HG03097 (cell line): ENCODE data around the gene SLAMF7.
"Not testable (repeated sequence)": the region's sequence is repeated elsewhere in the genome, so short reads cannot be mapped to it uniquely, and the experiment has no call there.

Experiments
- ATAC-seq: cut with Tn5 transposase; IDR thresholded peaks from one replicate; pipeline ENCODE4 v1.9.1; 2021; ENCODE audit not compliant: unreplicated experiment, low FRiP score

SLAMF7 gene

DNA sequence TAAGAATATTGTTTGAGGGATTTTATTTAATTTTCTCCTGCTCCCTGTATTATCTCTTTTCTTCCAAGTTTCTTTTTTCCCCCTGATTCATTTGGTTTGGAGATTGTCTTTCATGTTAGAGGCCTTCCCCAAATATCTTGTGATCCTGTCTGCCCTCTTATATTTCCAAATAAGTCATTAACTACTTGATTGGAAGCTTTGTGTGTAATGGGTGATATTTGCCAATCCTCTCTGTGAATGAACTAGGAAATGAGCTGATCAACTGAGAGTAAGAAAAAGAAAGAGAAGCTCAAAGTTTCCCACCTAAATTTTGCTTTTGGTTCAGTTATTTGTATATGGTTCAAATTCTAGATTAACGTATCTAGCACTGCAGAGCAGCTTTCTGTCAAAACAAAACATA is 33.3 kb downstream of the SLAMF7 start:
- ATAC-seq = no peak

DNA sequence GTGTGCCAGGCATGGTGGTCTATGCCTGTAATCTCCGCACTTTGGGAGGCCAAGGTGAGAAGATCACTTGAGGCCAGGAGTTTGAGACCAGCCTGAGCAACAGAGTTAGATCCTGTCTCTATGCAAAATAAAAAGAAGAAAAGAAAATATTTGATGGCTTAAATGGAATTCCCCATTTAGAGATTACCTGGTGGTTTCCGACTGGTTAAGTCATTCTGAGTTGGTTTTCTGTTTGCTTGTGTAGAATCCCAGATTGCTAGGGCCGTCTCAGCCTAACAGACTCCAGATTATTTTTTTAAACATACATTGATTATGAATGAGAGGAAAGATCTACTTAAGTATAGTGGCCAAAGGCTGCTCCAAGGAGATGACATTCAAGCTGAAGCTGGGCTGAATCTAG is 34.0 kb downstream of the SLAMF7 start:
- no peak for ATAC-seq

DNA sequence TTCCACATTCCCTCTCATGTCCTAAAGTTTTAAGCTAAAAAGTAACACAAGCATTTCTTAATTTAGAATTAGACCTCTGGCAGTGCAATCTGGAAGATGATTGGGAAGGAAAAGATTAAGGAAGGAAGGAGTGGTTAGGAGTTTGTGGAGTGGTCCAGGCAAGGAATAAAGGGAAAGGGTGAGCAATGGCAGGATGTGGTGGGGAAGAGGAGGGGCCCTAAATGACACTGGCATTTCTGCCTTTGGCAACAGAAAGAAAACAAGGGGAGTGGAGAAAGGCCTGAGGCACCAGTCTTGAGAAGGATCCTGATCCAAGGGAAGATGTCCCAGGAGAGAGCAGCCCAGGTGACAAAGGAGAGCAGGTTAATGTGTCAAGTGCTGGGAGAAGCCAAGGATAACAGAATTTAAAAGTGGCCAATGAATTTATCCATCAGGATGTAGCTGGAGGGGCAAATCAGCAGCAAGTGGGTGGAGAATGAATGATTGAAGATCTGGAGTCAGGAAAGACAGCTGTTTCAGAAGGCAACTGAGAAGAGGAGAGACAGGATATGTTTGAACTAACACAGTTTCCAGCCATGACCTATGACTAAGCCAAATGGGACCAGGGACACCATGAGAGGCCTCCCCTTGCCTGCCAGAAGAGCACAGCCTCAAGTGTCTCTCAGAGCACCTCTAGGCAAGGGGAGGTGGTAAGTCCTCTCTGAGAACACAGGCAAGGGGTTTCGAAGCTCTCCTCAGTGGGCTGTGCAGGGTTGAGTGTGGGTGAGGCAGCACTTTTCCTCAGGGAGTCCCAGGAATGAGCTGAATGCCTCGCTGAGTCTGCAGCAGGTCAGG is 36.1 kb downstream of the SLAMF7 start:
- no peak for ATAC-seq

DNA sequence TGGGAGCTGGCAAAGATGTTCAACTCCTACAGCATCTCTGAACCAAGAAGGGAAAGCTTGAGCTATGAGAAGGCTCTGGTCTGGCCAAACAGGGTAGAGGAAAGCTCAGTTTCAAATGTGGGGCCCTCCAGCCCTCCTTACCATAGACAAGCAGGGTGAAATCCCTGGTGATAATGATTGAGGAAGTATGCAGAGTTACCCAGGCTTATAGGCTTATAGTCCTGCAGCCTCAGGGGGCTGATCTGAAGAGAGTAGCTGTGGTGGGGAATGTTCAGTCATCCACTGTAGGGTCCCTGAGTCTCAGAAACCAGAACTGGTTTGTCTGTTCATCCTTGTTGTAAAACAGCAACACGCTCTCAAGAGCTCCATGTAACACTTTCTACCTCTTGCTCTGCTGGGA is 37.1 kb downstream of the SLAMF7 start:
- ATAC-seq = no peak

DNA sequence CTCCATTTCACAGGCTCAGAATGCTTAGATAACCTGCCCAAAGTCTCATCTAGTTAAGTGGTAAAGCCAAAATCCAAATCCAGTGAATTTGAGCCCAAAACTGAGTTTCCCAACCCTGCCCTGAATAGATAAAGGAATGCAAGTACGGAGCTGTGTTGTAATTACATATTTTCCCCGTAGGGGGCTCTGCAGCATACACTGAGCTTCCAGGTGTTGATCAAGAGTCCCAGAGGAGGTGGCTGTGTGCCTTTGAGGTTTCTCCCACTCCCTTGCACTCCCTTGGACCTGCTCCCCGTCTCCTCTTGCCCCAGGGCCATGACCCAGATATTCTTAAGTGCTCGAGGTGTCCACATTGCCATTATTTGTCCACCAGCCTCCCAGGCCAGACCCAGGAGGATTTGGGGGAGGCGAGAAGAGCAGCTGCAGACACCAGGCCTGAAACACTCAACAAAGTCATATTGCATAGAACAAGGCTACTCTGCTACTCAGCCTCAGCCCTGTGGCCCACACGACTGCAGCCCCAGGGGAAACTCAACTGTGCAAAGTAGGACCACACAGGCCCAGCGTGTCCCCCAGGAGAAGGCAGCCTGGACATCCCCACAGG is 38.5 kb downstream of the SLAMF7 start:
- no peak for ATAC-seq

DNA sequence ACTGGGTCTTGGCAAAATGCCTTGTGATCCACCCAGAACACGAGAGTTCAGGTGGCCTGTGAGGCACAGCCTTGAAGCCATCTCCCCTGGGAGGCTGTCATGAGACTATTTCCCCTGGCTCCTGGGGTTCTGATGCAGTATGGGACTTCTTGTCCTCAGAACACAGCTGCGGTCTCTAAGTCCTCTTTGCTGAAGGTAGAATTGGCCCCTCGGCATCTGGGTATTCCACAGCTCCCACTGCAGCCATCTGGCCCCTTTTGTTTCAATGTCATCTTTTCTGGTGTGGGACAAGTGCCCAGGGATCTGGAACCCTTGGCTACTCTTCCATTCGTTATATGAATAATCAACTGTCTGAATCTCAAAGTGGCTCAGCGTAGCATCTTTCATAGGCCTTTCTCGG is 39.9 kb downstream of the SLAMF7 start:
- ATAC-seq = no peak

DNA sequence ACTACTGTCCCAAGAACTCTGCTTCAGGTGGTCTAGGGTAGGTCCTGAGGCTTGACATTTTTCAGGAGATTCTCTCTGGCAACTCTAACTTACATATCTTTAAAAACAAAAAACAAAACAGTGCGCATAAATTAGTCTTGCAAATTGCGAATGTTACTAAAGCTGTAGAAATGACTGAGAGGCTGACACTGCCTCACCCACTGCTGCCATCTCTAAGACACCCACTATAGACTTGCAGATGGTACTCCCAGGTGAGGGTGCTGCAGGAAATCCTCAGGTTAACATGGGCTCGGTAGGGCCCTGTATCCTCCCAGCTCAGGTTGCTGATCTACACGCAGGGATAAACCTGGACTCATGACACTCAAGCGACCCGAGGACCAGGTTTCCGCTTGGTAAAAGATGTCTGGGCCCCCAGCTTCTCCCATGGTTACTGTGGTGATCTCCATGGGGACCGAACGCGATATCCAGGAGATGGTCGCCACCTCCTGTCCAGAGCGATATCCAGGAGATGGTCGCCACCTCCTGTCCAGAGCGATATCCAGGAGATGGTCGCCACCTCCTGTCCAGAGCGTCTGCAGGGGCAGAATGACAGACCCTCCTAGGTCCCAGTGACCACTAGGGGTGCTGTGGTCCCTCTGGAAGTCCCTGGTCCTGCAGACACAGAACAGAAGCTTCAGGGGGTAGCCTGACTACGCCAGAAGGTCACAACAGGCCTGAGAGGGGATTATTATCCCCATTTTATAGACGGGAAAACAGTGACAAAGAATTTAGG is 40.8 kb downstream of the SLAMF7 start:
- no peak for ATAC-seq

DNA sequence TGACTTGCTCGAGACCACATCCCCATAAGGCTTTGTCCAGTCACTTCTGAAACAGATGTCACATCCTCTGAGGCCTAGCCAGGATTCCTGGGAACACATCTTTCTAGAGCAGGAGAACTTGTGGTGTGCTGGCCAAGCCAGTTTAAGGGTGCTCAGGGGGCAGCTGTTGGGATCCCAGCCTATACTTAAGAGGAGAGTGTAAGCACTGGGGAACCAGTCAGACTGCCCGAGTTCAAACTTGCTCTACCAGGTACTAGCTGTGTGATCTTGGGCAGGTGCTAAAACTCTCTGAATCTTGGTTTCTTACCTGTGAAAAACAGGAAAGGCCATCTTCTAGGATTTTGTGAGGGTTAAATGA is 41.3 kb downstream of the SLAMF7 start:
- no peak for ATAC-seq

DNA sequence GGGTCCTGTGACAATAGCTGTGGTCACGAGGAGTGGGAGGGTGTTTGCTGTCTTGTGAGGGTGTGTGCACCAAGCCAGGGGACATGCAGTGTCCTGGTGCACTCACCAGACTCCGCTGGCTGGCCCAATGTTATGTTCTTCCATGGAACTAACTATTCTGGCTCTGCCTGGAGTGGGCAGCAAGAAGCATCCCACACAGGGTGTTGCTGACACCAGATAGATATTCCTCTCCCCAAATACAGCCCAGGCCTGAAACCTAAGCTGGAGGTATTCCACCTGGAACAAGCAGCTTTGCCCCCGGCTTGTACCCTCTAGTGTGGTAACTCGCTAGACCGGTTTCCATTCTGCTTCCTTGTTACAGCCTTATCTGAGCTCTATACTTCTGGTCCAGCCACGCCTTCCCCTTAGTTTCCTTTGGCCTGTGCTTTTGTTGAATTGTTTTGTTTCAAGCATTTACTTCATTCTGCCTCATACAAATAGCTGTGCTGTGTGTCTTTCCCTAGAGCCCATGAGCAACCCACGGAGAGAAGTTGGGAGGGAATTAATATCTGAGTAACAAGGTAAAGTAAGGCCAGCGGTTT is 42.2 kb downstream of the SLAMF7 start:
- no peak for ATAC-seq

DNA sequence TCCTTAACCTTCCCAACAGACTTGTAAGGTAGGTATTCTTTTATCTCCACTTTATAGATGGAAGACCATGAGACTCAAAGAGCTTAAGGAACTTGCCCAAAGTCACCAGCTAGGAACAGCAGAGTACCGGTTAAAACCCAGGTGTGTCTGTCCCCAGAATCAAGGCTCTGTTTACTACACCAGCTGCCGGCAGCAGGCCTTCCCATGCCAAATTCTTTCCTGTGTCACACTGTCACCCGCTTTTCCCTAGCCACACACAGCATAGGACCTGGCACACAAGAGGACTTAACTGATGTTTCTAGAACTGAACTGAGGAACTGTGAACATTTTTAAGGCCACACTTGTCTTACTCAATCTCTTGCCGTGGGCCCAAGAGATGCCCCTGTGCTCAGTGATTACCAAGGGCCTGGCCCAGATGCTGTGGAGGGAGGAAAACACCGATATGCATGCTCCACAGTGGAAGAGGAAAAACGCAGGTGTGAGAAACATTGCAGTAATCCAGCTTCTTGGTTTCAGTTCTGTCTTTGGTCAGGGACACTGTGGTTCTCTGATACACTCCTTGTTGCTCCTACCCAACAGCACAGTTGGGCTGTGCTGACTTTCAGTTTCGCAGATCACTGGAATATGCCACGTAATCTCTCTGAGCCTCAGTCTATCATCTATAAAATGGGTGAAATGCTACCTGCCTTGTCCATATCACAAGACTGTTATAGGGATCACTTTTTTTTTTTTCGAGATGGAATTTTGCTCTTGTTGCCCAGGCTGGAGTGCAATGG is 43.1 kb downstream of the SLAMF7 start:
- peak; percentile 76 for ATAC-seq

DNA sequence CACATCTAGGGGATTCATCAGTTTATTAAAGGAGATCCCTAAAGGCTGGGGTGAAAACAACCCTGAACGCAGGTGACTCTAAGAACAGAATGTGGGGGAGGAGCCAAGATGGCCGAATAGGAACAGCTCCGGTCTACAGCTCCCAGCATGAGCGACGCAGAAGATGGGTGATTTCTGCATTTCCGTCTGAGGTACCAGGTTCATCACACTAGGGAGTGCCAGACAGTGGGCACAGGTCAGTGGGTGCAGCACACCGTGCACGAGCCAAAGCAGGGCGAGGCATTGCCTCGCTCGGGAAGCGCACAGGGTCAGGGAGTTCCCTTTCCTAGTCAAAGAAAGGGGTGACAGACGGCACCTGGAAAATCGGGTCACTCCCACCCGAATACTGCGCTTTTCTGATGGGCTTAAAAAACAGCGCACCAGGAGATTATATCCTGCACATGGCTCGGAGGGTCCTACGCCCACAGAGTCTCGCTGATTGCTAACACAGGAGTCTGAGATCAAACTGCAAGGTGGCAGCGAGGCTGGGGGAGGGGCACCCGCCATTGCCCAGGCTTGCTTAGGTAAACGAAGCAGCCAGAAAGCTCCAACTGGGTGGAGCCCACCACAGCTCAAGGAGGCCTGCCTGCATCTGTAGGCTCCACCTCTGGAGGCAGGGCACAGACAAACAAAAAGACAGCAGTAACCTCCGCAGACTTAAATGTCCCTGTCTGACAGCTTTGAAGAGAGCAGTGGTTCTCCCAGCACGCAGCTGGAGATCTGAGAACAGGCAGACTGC is 44.1 kb downstream of the SLAMF7 start:
- ATAC-seq = not testable (repeated sequence)

DNA sequence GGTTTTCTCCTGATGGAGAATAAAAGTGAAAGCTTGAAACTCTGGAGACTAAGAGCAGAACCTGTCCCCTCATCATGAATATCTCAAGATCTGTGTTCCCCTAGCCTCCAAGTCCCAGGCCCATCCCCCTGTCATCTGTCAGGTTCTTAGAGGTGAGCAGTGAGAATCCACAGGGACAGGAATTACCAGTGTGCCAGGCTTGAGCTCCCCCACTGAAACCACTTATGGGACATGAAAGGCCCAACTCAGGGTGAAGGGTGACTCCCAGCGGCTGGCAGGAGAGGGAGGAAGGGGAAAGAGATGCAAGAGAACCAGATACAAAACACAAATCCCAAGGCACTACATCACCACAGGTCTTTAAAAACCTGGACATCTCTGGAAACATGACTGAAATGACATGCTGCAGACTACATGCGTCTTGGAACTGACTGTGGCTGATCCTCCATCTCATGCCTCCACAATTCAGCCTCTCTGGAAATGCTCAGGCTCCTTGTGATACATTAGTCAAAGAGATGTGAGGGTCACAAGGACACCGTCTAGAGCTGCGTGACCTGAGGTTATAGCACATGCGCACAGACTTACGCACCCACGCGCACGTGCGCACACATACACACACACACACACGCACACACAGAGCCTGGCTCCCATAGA is 50.1 kb downstream of the SLAMF7 start:
- peak; percentile 13 for ATAC-seq

DNA sequence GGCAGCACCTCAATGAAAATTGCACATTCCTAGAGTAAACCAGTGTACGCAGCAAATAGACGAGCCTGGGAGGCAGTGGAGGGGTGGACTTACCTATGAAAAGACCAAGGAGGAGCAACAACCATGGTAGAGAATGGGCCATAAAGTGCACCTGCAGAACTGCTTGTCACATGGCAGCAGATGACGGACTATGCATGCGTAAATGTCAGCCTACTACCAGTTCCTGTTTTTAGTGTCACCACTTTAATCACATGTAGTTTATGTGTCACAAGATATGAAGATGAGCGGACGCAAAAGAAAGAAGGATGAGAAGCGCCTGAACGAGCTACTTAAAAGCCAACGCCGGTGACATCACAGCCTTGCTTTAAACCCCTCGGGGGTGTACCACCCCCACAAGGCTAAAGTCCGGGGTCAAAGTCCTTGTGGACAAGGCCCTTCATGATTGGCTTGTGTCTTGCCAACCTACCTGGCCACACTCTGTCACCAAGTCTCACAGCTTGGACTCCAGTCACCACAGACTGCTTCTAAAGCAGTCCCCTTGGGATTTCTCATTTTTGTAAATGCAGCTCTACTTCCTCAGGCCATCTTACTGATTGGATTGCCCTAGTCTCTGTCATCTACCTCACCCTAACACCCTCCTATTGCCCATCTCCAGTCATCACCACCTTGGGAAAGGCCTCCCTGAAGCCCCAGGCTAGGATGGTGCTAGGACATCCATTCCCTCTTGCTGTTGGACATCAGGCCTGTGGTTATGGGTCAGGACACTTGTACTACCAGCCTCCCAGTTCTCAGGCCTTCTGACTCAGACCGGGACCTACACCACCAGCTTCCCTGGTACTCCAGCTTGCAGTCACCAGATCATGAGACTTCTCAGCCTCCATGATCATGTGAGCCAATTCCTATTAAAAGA is 50.9 kb downstream of the SLAMF7 start:
- peak; percentile 68 for ATAC-seq

DNA sequence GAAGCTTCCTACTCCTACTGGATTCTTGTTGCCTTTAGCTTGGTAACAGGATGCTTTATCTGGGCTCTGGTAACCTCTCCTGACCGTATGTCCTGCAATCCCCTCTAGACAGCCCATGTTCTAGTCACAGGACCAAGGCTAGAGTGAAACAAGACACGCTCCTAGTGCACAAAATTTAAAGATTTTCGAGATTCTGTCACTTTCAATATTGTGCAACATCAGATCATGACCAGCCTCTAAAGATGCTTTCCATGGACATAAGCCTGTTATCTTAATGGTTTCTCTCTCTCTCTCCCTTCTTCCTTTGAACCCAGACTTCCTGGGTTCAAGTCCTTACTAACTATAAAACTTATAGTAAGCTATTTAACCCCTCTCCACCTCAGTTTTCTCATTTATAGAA is 55.3 kb downstream of the SLAMF7 start:
- no peak for ATAC-seq

DNA sequence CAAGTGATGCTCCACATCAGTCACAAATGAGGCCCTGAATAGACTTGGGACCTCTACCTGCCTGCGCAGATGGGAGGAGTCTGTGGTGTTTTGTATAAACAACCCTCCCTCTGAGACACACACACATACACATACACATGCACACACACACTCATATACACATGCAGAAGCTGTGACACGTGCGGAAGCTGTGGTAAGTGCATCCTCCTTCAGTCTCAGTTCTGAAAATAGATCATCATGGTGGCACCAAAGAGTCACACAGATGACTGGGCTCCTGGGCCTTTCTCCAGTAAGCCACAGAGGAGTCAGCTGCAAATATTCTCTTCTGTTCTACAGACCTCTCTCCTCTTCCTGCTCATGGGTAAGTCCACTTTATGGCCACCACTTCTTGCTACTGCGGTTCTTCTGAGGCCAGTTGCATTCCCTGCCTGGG is 56.9 kb downstream of the SLAMF7 start, which contains the start of gene LY9:
Gene LY9, plus strand, starts transcription at position 224 of the 433 bp plus-strand sequence. Its CDS starts 14 bp downstream, at position 238.
- ATAC-seq = peak; percentile 71

DNA sequence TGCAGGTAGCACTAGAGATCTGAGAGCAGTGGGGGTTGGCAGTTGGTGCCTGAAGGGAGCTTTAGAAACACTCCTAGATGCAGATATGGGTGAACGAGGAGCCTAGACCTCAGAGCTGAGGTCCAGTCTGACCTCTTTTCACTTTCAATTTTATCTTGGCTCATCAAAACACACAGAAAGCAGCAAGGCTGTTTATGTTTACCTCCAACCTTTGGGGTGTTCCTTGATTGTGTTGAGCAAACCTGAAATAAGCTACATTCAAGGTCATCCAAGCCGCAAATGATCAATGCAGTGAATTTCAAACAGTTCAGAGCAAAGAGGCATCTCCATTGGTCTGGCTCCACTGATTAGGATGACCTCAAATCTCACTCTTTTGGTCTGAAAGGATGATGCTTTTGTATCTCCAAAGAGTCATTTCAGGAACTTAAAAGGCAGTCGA is 58.2 kb downstream of the SLAMF7 start:
- peak; percentile 29 for ATAC-seq

DNA sequence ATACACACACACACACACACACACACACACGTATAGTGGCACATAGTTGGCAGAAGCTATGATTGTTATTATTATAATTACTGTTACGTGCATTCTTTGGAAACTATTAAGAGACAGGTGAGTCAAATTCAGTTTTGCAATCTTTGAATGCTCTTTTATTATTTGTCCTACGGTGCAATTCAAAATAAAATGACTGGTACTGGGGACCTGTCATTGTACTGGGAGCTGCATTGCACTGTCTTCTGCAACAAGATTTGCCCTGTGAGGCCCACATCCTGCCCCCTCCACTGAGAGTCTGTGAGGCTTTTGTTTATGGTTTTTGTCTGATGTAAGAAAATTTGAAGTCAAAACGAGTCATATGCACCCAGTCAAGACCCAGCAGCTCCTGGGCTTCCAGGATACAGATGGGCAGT is 58.8 kb downstream of the SLAMF7 start:
- no peak for ATAC-seq

DNA sequence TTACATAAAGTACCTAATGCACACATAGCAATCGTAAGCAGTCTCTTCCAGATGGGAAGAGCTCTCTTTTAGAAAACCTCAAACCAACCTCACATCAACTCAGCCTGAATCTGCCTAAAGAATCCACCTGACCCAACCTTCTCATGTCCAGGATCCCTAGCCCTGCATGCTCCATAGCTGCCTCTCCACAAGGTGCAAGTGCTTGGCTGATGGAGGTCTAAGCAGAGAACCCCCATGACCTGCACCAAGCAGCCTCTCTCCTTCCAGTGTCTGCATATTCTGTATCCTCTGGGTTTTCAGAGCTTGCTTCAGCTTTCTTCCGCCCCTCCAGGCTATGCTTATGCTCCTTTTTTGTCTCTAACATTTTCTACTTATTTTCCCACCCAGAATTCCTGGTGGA is 59.4 kb downstream of the SLAMF7 start:
- no peak for ATAC-seq
